Muscle of leg (tissue), 11 donors: ENCODE results near the gene BCL6. TPM values are rescaled to one million over a fixed set of nuclear protein-coding genes. Genes with fewer than 3 reads are reported as not detected.

Source experiments
- DNase-seq: peaks from one replicate; pipeline ENCODE4 v3.0.0; 2013
- H3K27ac ChIP-seq: one replicate; pipeline ENCODE4 v1.5.1; 2013; ENCODE audit warnings: mild to moderate bottlenecking, low read length, control low read depth
- H3K27me3 ChIP-seq: one replicate; pipeline ENCODE4 v1.6.1; 2013; ENCODE audit warnings: low read length; ENCODE audit not compliant: control insufficient read depth, insufficient read depth
- H3K36me3 ChIP-seq: one replicate; pipeline ENCODE4 v1.6.1; 2013; ENCODE audit warnings: low read length; ENCODE audit not compliant: control insufficient read depth, insufficient read depth
- H3K4me1 ChIP-seq: one replicate; pipeline ENCODE4 v1.6.1; 2013; ENCODE audit warnings: low read length; ENCODE audit not compliant: control insufficient read depth, insufficient read depth
- H3K4me3 ChIP-seq: one replicate; pipeline ENCODE4 v1.5.1; 2013; ENCODE audit warnings: low read length, control low read depth
- H3K9me3 ChIP-seq: replicated peaks from 2 replicates; pipeline ENCODE4 v1.6.1; 2013; ENCODE audit warnings: low read depth, low read length; ENCODE audit not compliant: control insufficient read depth
- WGBS: methylation state at CpG from one replicate; pipeline ENCODE4 v1.1.5; 2013; ENCODE audit warnings: missing lambda C conversion rate; ENCODE audit not compliant: insufficient coverage; 5-methylcytosine and 5-hydroxymethylcytosine counted together
- polyA plus RNA-seq, 8 donors: library from polyadenylated mRNA; unstranded; fragments of 120-200 nt; gene quantifications; one replicate each; pipeline versions ENCODE4 v1.2.1 to v1.2.3, GENCODE V29; 2013; ENCODE audit warnings: inconsistent platforms in 1 of 8, low replicate concordance in 1 of 8; ENCODE audit not compliant: insufficient read length in 8 of 8, insufficient read depth in 1 of 8
- total RNA-seq: library from RNA; stranded (reverse); fragments of 120-200 nt; gene quantifications from one replicate; pipeline ENCODE4 v1.2.4, GENCODE V29; 2013

The BCL6 gene
- total and polyA plus RNA-seq, 9 donors, result 12.1 to 23.8 (median 19.0) TPM

- H3K9me3 ChIP-seq, result no peaks in the 10 kb centered on the region
- no peaks in the 10 kb centered on the region for H3K27me3 ChIP-seq
- H3K4me1 ChIP-seq, result no peaks in the 10 kb centered on the region
- peak; percentile 27 for DNase-seq
- 54% methylated on average over 7 of the region's 7 CpGs for WGBS
- H3K4me3 ChIP-seq, result no peak overlapping the region
- H3K36me3 ChIP-seq, result no peaks in the 10 kb centered on the region
- no peak overlapping the region for H3K27ac ChIP-seq
Observed at GRCh38 chr3:187763850-187764648, 18.8 kb upstream of the BCL6 start.

- WGBS, result no CpG with 5 or more reads among the region's 2 CpGs
- Histone ChIP-seq H3K27me3 (no peaks in the 10 kb centered on the region), H3K36me3 (no peaks in the 10 kb centered on the region), H3K9me3 (no peaks in the 10 kb centered on the region), H3K4me3 (no peak overlapping the region), H3K27ac (no peak overlapping the region), H3K4me1 (no peaks in the 10 kb centered on the region)
- no peak for DNase-seq
Observed at GRCh38 chr3:187762792-187763191, 17.5 kb upstream of the BCL6 start.

DNA sequence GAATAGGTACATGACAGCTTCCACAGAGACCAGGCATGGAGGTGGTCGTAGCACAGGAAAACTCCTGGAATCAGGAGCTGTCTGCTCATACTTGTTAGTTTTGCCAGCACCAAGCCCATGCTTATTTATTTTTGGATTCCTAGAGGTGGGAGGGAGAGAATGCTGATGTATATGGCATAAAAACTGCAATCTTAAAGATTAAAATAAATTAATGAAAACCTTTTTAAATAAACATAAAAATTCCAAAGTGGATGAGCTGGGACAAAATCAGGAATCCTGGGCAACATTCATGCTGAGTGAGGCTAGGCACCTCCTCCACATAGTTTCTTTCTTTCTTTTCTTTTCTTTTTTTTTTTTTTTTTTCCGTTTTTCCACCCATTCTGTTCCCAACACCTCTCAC is 14.3 kb upstream of the BCL6 start:
- H3K36me3 ChIP-seq, result no peaks in the 10 kb centered on the region
- H3K4me3 ChIP-seq, result no peak overlapping the region
- no peak overlapping the region for H3K27ac ChIP-seq
- no peaks in the 10 kb centered on the region for H3K27me3 ChIP-seq
- no CpG with 5 or more reads among the region's 2 CpGs for WGBS
- DNase-seq, result no peak
- no peaks in the 10 kb centered on the region for H3K9me3 ChIP-seq
- no peaks in the 10 kb centered on the region for H3K4me1 ChIP-seq

DNA sequence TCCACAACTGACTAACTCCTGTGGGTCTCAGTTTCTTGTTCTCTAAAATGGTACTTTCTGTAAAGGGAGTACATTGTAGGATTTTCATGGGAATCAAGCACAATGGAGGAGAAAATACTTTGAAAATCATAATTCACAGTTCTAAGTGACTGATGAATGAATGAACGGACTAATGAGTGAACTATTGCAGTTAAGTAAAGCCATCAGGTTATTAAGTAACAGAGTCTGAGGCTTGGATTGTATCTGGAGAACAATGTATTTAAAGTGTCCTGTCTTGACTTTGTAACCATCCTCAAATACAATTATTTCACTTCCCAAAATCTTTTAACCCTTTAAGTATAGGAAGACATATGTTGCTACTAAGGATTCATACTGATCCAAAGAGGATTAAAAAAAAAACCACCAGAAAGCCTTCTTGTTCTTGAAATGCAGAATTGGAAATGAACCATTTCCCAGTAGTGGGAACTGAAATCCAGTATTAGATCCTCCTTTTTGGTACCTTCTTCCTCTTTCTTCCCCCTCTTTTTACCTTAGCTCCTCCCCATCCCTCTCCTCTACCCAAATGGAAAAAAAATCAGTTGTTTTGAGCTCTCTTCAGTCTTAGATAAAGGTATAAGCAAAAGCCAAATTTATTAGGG is 13.2 kb upstream of the BCL6 start:
- no CpG with 5 or more reads among the region's 1 CpG for WGBS
- H3K4me1 ChIP-seq, result no peaks in the 10 kb centered on the region
- DNase-seq, result peak; percentile 4

DNA sequence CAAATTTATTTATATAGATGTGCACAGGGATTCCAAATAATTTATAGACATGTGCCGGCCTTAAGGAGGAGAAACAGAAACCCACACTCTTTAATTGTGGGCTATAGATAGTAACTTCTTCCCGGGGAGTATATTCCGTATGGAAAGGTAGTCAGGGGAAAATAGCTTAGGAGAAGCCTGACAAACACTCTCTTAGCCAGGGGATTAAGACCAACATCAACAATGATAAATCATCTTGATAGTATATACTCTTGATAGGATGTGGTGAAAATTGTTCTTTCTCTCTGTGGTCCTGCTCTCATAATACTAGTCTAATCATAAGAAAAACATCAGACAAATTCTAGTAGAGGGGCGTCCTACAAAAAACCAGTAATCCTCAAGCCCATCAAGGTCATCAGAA is 8.2 kb upstream of the BCL6 start:
- no peaks in the 10 kb centered on the region for H3K9me3 ChIP-seq
- peaks cover 13% of the 10 kb centered on the region for H3K4me1 ChIP-seq
- H3K27ac ChIP-seq, result no peak overlapping the region
- no CpG with 5 or more reads among the region's 4 CpGs for WGBS
- DNase-seq, result no peak
- no peak overlapping the region for H3K4me3 ChIP-seq
- H3K27me3 ChIP-seq, result no peaks in the 10 kb centered on the region
- no peaks in the 10 kb centered on the region for H3K36me3 ChIP-seq

More for the DNA sequence above, 13.2 kb upstream of the BCL6 start:
- H3K9me3 ChIP-seq, result no peaks in the 10 kb centered on the region
- H3K4me3 ChIP-seq, result no peak overlapping the region
- no peaks in the 10 kb centered on the region for H3K36me3 ChIP-seq
- H3K27me3 ChIP-seq, result no peaks in the 10 kb centered on the region
- no peak overlapping the region for H3K27ac ChIP-seq

- H3K4me3 ChIP-seq, result peak overlapping the region; percentile 37
- H3K4me1 ChIP-seq, result peaks cover 23% of the 10 kb centered on the region
- H3K27ac ChIP-seq, result peak overlapping the region; percentile 78
- H3K27me3 ChIP-seq, result no peaks in the 10 kb centered on the region
- no CpG with 5 or more reads among the region's 11 CpGs for WGBS
- H3K9me3 ChIP-seq, result no peaks in the 10 kb centered on the region
- peak; percentile 66 for DNase-seq
- no peaks in the 10 kb centered on the region for H3K36me3 ChIP-seq
Observed at GRCh38 chr3:187750513-187751123, 5.3 kb upstream of the BCL6 start.

GRCh38 chr3:187750006-187750512 is 4.8 kb upstream of the BCL6 start:
- H3K36me3 ChIP-seq, result no peaks in the 10 kb centered on the region
- DNase-seq, result peak; percentile 80
- 55% methylated on average over 6 of the region's 14 CpGs for WGBS
- peaks cover 23% of the 10 kb centered on the region for H3K4me1 ChIP-seq
- H3K9me3 ChIP-seq, result no peaks in the 10 kb centered on the region
- H3K27ac ChIP-seq, result peak overlapping the region; percentile 78
- no peaks in the 10 kb centered on the region for H3K27me3 ChIP-seq
- H3K4me3 ChIP-seq, result peak overlapping the region; percentile 37

GRCh38 chr3:187748050-187748481 is 2.8 kb upstream of the BCL6 start:
- H3K4me1 ChIP-seq, result peaks cover 23% of the 10 kb centered on the region
- peaks cover 5% of the 10 kb centered on the region for H3K27me3 ChIP-seq
- DNase-seq, result peak; percentile 94
- H3K27ac ChIP-seq, result peak overlapping the region; percentile 97
- no peaks in the 10 kb centered on the region for H3K36me3 ChIP-seq
- H3K9me3 ChIP-seq, result no peaks in the 10 kb centered on the region
- H3K4me3 ChIP-seq, result no peak overlapping the region
- WGBS, result no CpG with 5 or more reads among the region's 2 CpGs

DNA sequence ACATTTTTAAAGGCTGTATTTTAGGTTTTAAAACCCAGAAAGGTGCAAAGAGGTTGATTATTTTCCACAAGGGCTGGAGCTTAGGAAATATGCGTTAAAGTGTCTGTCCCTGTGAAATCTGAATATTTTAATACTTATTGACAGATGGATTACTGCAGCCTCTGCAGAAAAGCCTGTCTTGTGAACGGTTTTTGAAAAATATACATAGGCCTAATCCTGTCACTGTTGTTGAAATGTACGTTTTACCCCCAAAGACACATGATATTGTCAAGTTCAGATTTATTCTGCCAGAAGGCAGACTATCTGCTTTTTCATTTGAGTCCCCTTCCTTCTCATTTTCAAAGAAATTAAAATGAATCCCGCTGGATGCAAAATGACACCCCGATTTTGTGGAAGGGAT is 2.2 kb upstream of the BCL6 start:
- DNase-seq, result no peak
- peak overlapping the region; percentile 97 for H3K27ac ChIP-seq
- H3K36me3 ChIP-seq, result no peaks in the 10 kb centered on the region
- no CpG with 5 or more reads among the region's 5 CpGs for WGBS
- peaks cover 5% of the 10 kb centered on the region for H3K27me3 ChIP-seq
- no peaks in the 10 kb centered on the region for H3K9me3 ChIP-seq
- H3K4me3 ChIP-seq, result no peak overlapping the region
- peaks cover 28% of the 10 kb centered on the region for H3K4me1 ChIP-seq
